ENCODE data around the gene IDH2.

The IDH2 gene

DNA sequence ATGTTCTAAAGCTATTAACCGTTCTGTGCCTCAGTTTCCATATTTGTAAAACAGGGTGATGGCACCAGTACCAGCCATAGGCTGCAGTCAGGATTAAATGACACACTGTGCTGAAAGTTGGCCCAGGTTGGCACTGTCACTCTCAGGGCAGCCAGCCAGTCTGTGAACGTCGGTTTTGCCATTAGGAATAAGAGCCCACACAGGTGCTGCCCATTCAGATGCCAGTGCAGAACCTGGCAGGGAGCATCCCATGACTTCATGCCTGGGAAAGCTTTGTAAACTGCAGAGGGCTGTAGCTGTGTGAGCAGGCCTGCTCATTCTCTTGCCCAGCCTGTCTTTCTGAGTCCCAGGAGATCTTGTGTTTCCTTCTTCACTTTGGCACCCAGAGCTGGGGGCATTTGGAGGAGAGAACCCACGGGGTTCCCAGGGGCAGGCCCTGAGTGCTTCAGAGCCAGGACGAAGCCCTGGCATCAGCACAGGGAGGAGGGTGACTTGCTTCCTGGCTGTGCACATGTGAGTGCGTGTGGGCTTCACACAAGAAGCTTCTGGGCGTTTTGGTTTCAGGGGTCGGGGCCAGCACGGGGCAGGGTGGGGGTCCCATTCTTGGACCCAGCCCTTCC, 54.2 kb downstream of the IDH2 start:
- no peak for DNase-seq (ENCODE audit: low read depth)
- H3K4me3 ChIP-seq (ENCODE audit: low read depth, low read length), result no peak overlapping the region
- TF ChIP-seq, protein P1, sequence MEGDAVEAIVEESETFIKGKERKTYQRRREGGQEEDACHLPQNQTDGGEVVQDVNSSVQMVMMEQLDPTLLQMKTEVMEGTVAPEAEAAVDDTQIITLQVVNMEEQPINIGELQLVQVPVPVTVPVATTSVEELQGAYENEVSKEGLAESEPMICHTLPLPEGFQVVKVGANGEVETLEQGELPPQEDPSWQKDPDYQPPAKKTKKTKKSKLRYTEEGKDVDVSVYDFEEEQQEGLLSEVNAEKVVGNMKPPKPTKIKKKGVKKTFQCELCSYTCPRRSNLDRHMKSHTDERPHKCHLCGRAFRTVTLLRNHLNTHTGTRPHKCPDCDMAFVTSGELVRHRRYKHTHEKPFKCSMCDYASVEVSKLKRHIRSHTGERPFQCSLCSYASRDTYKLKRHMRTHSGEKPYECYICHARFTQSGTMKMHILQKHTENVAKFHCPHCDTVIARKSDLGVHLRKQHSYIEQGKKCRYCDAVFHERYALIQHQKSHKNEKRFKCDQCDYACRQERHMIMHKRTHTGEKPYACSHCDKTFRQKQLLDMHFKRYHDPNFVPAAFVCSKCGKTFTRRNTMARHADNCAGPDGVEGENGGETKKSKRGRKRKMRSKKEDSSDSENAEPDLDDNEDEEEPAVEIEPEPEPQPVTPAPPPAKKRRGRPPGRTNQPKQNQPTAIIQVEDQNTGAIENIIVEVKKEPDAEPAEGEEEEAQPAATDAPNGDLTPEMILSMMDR (IDR thresholded peaks at IDR 0.05; ENCODE audit: low read depth, low read length, missing control alignments), result no peak
- in situ Hi-C loops (cut with HindIII; ENCODE audit: low sequenced_read_pairs), result loop anchor here (5.0 kb wide), 2 partner anchors 36 to 169 kb away; no protein-coding TSS in a partner anchor

DNA sequence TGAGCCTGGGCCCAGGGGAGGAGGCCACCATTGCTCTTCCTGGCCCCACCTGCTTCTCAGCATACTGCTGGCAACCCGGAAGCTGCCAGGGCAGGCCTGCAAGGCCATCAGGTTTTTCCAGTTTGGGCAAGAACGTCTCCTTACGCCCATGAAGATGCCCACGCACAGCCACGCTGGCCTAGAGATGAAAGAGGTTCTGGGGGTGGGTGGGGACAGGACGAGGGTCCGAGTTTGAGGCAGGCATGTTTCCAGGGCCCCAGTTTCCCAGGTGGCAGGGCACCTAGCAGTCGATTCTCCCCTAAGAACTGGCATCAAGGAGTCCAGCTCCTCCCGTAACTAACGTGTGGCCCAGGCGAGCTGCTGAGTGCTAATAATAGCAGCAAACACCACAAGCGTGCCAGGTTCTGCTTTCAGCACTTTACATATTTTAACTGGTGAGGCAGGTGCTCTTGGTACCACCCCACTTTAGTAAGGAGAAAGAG, 55.3 kb downstream of the IDH2 start:
- no peak for DNase-seq (ENCODE audit: low read depth)

DNA sequence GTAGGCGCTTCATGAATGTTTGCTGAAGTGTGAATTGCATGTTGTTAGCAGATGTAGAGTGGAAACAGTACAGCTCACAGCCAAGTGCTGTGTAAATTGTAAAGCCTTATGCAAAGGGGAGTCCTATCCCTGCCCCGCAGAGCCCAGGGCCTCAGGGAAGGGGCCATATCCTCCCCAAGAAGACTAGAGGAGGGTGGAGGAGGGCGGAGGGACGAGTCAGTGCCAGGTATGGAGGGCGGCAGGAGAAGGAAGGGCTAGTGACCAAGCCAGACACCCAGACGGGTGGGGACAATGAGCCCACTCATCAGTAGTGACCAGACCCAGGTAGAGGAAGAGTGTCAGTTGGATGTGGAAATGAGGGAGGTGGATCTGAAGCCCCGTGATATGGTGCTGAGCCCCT, 56.0 kb downstream of the IDH2 start:
- DNase-seq (ENCODE audit: low read depth), result no peak
- in situ Hi-C loops (cut with HindIII; ENCODE audit: low sequenced_read_pairs), result loop anchor here (5.0 kb wide), 2 partner anchors 34 to 171 kb away; no protein-coding TSS in a partner anchor
- no peak overlapping the region for H3K4me3 ChIP-seq (ENCODE audit: low read depth, low read length)
- TF ChIP-seq, protein P1 (IDR thresholded peaks at IDR 0.05; ENCODE audit: low read depth, low read length, missing control alignments), result no peak

More for the DNA sequence above, 55.3 kb downstream of the IDH2 start:
- H3K4me3 ChIP-seq (ENCODE audit: low read depth, low read length), result no peak overlapping the region
- in situ Hi-C loops (cut with HindIII; ENCODE audit: low sequenced_read_pairs), result loop anchor here (5.0 kb wide), 2 partner anchors 35 to 170 kb away; no protein-coding TSS in a partner anchor
- TF ChIP-seq, protein P1 (IDR thresholded peaks at IDR 0.05; ENCODE audit: low read depth, low read length, missing control alignments), result no peak

DNA sequence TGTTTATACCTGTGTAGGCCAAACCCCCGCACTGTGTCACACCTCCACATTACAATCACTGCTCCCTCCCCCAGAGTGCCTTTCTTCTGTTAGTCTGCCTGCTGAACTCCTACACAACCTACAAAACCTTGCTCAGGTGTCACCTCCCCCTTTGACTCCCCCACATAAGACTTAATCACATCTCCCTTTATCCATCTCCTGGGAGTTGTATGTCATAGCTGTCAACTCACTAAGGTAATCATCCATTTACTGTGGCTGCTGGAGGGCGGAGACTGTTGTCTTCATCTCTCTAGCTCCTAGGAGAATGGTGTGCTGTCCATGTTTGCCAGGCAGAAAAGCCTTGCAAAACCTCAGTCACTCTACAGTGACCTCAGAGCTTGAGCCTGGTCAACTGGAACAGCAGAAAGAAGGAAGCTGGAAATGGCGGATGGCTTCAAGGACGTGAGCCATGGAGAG, 57.3 kb downstream of the IDH2 start:
- in situ Hi-C loops (cut with HindIII; ENCODE audit: low sequenced_read_pairs), result loop anchor here (5.0 kb wide), 2 partner anchors 33 to 172 kb away; no protein-coding TSS in a partner anchor
- TF ChIP-seq, protein P1 (IDR thresholded peaks at IDR 0.05; ENCODE audit: low read depth, low read length, missing control alignments), result no peak
- no peak for DNase-seq (ENCODE audit: low read depth)
- no peak overlapping the region for H3K4me3 ChIP-seq (ENCODE audit: low read depth, low read length)

DNA sequence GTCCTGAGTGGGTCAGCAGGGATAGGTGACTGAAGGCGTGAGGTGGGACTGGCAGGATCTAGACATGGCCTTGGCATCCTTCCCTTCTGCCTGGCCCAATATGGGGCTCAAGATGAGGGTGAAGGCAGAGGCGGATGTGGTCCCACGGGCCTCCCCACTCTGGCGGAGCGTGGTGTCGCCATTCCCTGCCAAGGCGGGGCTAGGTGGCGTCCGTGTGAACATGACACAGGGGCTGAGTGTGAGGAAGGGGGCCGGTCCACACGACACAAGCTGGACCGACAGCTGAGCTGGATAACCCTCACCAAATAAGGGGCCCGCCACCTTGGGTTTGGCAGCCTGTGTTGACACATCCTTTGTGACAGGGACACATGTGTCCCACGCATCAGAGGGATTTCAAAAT, 58.1 kb downstream of the IDH2 start:
- in situ Hi-C loops (cut with HindIII; ENCODE audit: low sequenced_read_pairs), result no loop called here
- H3K4me3 ChIP-seq (ENCODE audit: low read depth, low read length), result no peak overlapping the region
- TF ChIP-seq, protein P1 (IDR thresholded peaks at IDR 0.05; ENCODE audit: low read depth, low read length, missing control alignments), result no peak
- no peak for DNase-seq (ENCODE audit: low read depth)

DNA sequence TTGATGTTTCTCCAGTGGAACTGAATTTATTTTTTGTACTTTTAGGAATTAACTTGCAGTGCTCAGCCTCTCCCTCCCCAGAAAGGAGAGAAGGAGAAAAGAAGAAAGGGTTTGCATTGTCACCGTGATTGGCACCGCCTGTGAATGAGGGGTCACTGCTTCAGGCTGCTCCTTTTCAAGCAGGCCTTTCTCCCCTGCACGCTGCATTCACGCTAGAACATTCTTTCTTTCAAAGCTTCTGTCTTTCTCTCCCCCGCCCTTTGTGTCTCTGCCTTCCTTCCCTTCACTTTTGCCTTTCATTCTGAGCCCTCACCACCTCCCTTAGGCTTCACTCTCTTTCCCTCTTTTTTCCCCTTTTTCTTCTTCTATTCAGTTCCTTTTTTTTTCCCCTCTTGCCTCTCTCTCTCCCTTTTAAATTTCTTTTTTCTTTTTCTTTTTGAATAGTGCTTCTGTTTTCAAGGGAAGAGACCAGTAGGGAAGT, 58.7 kb downstream of the IDH2 start:
- no peak overlapping the region for H3K4me3 ChIP-seq (ENCODE audit: low read depth, low read length)
- in situ Hi-C loops (cut with HindIII; ENCODE audit: low sequenced_read_pairs), result no loop called here
- DNase-seq (ENCODE audit: low read depth), result no peak
- TF ChIP-seq, protein P1 (IDR thresholded peaks at IDR 0.05; ENCODE audit: low read depth, low read length, missing control alignments), result no peak
